Measurements from ENCODE around the gene NXN. TPM values are rescaled to one million over a fixed set of nuclear protein-coding genes. Genes with fewer than 3 reads are reported as not detected.
A peak's percentile ranks its signal among the peaks of the same experiment; 100 is the strongest.

The NXN gene
- total and polyA plus RNA-seq, 4 experiments from 2014 or later, result 0.55 to 2.7 (median 1.9) TPM

GRCh38 chr17:1010586-1010985 lies 31.0 kb upstream of the NXN start:
- no peak for DNase-seq
- Histone ChIP-seq H3K36me3 (ENCODE audit: insufficient read depth, low read length) (peaks cover 28% of the 10 kb centered on the region), H3K9me3 (ENCODE audit: control insufficient read depth in 1 of 2, low read length in 2 of 2) (no peaks in the 10 kb centered on the region), H3K27me3 (ENCODE audit: insufficient read depth, low read length) (no peaks in the 10 kb centered on the region), H3K4me3 (ENCODE audit: low read length in 2 of 2) (no peak overlapping the region), H3K27ac (ENCODE audit: low read depth, low read length) (no peak overlapping the region), H3K4me1 (ENCODE audit: insufficient read depth, low read length) (no peaks in the 10 kb centered on the region)
- intact Hi-C loops (cut with micrococcal nuclease), result no loop called here
- CTCF ChIA-PET (ENCODE audit: partially characterized antibody), result no interaction called here
- Mint-ChIP-seq H3K27me3 (no peaks in the 10 kb centered on the region), H3K36me3 (peaks cover 0 to 32% of the 10 kb centered on the region in 2 donors), H3K9me3 (peaks cover 0 to under 1% (median 0%) of the 10 kb centered on the region in 8 donors), H3K4me1 (no peaks in the 10 kb centered on the region), H3K27ac (no peak overlapping the region), H3K4me3 (no peak overlapping the region)
- POLR2A ChIA-PET (ENCODE audit: partially characterized antibody), result no interaction called here

GRCh38 chr17:1010086-1010450 lies 30.5 kb upstream of the NXN start:
- intact Hi-C loops (cut with micrococcal nuclease), result no loop called here
- Mint-ChIP-seq H3K27ac (no peak overlapping the region), H3K27me3 (no peaks in the 10 kb centered on the region), H3K9me3 (peaks cover 0 to 1% (median 0%) of the 10 kb centered on the region in 8 donors), H3K4me3 (no peak overlapping the region), H3K36me3 (peaks cover 2 to 37% of the 10 kb centered on the region in 2 donors), H3K4me1 (no peaks in the 10 kb centered on the region)
- no peak overlapping the region for H3K27ac ChIP-seq (ENCODE audit: low read depth, low read length)
- no peak for DNase-seq
- H3K4me1 ChIP-seq (ENCODE audit: insufficient read depth, low read length), result no peaks in the 10 kb centered on the region
- H3K9me3 ChIP-seq (ENCODE audit: control insufficient read depth in 1 of 2, low read length in 2 of 2), result no peaks in the 10 kb centered on the region
- no peaks in the 10 kb centered on the region for H3K27me3 ChIP-seq (ENCODE audit: insufficient read depth, low read length)
- H3K4me3 ChIP-seq (ENCODE audit: low read length in 2 of 2), result no peak overlapping the region
- POLR2A ChIA-PET (ENCODE audit: partially characterized antibody), result no interaction called here
- H3K36me3 ChIP-seq (ENCODE audit: insufficient read depth, low read length), result peaks cover 32% of the 10 kb centered on the region
- CTCF ChIA-PET (ENCODE audit: partially characterized antibody), result no interaction called here

GRCh38 chr17:1009229-1010085 lies 29.9 kb upstream of the NXN start:
- Histone ChIP-seq H3K36me3 (ENCODE audit: insufficient read depth, low read length) (peaks cover 38% of the 10 kb centered on the region), H3K27ac (ENCODE audit: low read depth, low read length) (no peak overlapping the region), H3K4me3 (ENCODE audit: low read length in 2 of 2) (no peak overlapping the region), H3K27me3 (ENCODE audit: insufficient read depth, low read length) (no peaks in the 10 kb centered on the region), H3K9me3 (ENCODE audit: control insufficient read depth in 1 of 2, low read length in 2 of 2) (no peaks in the 10 kb centered on the region), H3K4me1 (ENCODE audit: insufficient read depth, low read length) (no peaks in the 10 kb centered on the region)
- peaks cover 0 to 1% (median 0%) of the 10 kb centered on the region in 8 donors for H3K9me3 Mint-ChIP-seq
- H3K36me3 Mint-ChIP-seq, result peaks cover 3 to 40% of the 10 kb centered on the region in 2 donors
- no peaks in the 10 kb centered on the region for H3K27me3 Mint-ChIP-seq
- H3K4me1 Mint-ChIP-seq, result no peaks in the 10 kb centered on the region
- ChIA-PET POLR2A (ENCODE audit: partially characterized antibody) (no interaction called here), CTCF (ENCODE audit: partially characterized antibody) (no interaction called here)
- intact Hi-C loops (cut with micrococcal nuclease), result no loop called here
- no peak overlapping the region for H3K4me3 Mint-ChIP-seq
- peak overlapping the region in 1 of 7 donors; percentile 48 for H3K27ac Mint-ChIP-seq
- no peak for DNase-seq

- no peak overlapping the region for H3K4me3 Mint-ChIP-seq
- Histone ChIP-seq H3K27ac (ENCODE audit: low read depth, low read length) (no peak overlapping the region), H3K4me3 (ENCODE audit: low read length in 2 of 2) (no peak overlapping the region), H3K36me3 (ENCODE audit: insufficient read depth, low read length) (peaks cover 40% of the 10 kb centered on the region), H3K4me1 (ENCODE audit: insufficient read depth, low read length) (no peaks in the 10 kb centered on the region), H3K27me3 (ENCODE audit: insufficient read depth, low read length) (no peaks in the 10 kb centered on the region), H3K9me3 (ENCODE audit: control insufficient read depth in 1 of 2, low read length in 2 of 2) (no peaks in the 10 kb centered on the region)
- POLR2A ChIA-PET (ENCODE audit: partially characterized antibody), result interaction anchor here (0.5 to 0.9 kb wide), 2 partner anchors 11 to 670 kb away, joined by 3 to 4 read pairs; partner anchors contain the start of gene TIMM22
- H3K9me3 Mint-ChIP-seq, result peaks cover 0 to 1% (median 0%) of the 10 kb centered on the region in 8 donors
- peaks cover 6 to 46% of the 10 kb centered on the region in 2 donors for H3K36me3 Mint-ChIP-seq
- no peak for DNase-seq
- no peaks in the 10 kb centered on the region for H3K27me3 Mint-ChIP-seq
- no peak overlapping the region for H3K27ac Mint-ChIP-seq
- CTCF ChIA-PET (ENCODE audit: partially characterized antibody), result interaction anchor here (0.8 kb wide), 1 partner anchor 9 kb away, joined by 3 read pairs; no protein-coding TSS in a partner anchor
- intact Hi-C loops (cut with micrococcal nuclease), result no loop called here
- H3K4me1 Mint-ChIP-seq, result no peaks in the 10 kb centered on the region
Observed at GRCh38 chr17:1008008-1008761, 28.6 kb upstream of the NXN start.

- Mint-ChIP-seq H3K27me3 (no peaks in the 10 kb centered on the region), H3K27ac (no peak overlapping the region), H3K36me3 (peaks cover 8 to 53% of the 10 kb centered on the region in 2 donors), H3K4me3 (no peak overlapping the region), H3K9me3 (peaks cover 0 to 1% (median 0%) of the 10 kb centered on the region in 8 donors), H3K4me1 (no peaks in the 10 kb centered on the region)
- Histone ChIP-seq H3K36me3 (ENCODE audit: insufficient read depth, low read length) (peaks cover 47% of the 10 kb centered on the region), H3K4me3 (ENCODE audit: low read length in 2 of 2) (no peak overlapping the region), H3K27ac (ENCODE audit: low read depth, low read length) (no peak overlapping the region), H3K27me3 (ENCODE audit: insufficient read depth, low read length) (no peaks in the 10 kb centered on the region), H3K9me3 (ENCODE audit: control insufficient read depth in 1 of 2, low read length in 2 of 2) (no peaks in the 10 kb centered on the region), H3K4me1 (ENCODE audit: insufficient read depth, low read length) (no peaks in the 10 kb centered on the region)
- intact Hi-C loops (cut with micrococcal nuclease), result no loop called here
- DNase-seq, result no peak
- ChIA-PET CTCF (ENCODE audit: partially characterized antibody) (interaction anchor here (0.8 kb wide), 1 partner anchor 8 kb away, joined by 3 read pairs; no protein-coding TSS in a partner anchor), POLR2A (ENCODE audit: partially characterized antibody) (interaction anchor here (0.5 to 0.9 kb wide), 2 partner anchors 11 to 671 kb away, joined by 3 to 4 read pairs; partner anchors contain the start of gene TIMM22)
Observed at GRCh38 chr17:1007310-1008007, 27.9 kb upstream of the NXN start.

GRCh38 chr17:1006054-1006453 lies 26.5 kb upstream of the NXN start:
- H3K36me3 ChIP-seq (ENCODE audit: insufficient read depth, low read length), result peaks cover 56% of the 10 kb centered on the region
- no peaks in the 10 kb centered on the region for H3K27me3 ChIP-seq (ENCODE audit: insufficient read depth, low read length)
- Mint-ChIP-seq H3K36me3 (peaks cover 16 to 59% of the 10 kb centered on the region in 2 donors), H3K27ac (peak overlapping the region in 3 of 7 donors; percentile 55 to 68 (median 55)), H3K9me3 (peaks cover 0 to 1% (median 0%) of the 10 kb centered on the region in 8 donors), H3K4me1 (peaks cover 0 to 1% (median 0%) of the 10 kb centered on the region in 4 donors), H3K27me3 (no peaks in the 10 kb centered on the region), H3K4me3 (no peak overlapping the region)
- no peak for DNase-seq
- H3K27ac ChIP-seq (ENCODE audit: low read depth, low read length), result no peak overlapping the region
- intact Hi-C loops (cut with micrococcal nuclease), result no loop called here
- ChIA-PET CTCF (ENCODE audit: partially characterized antibody) (no interaction called here), POLR2A (ENCODE audit: partially characterized antibody) (no interaction called here)
- no peak overlapping the region for H3K4me3 ChIP-seq (ENCODE audit: low read length in 2 of 2)
- no peaks in the 10 kb centered on the region for H3K4me1 ChIP-seq (ENCODE audit: insufficient read depth, low read length)
- no peaks in the 10 kb centered on the region for H3K9me3 ChIP-seq (ENCODE audit: control insufficient read depth in 1 of 2, low read length in 2 of 2)
